HG03558 (cell line): ENCODE results near the gene KRTAP10-1.
"Not testable (repeated sequence)": the region's sequence is repeated elsewhere in the genome, so short reads cannot be mapped to it uniquely, and the experiment has no call there.

Experiments used
- ATAC-seq: cut with Tn5 transposase; IDR thresholded peaks from one replicate; pipeline ENCODE4 v1.9.1; 2021; ENCODE audit warnings: moderate number of reproducible peaks; ENCODE audit not compliant: unreplicated experiment; ENCODE audit errors: extremely low read depth

KRTAP10-1 gene

DNA sequence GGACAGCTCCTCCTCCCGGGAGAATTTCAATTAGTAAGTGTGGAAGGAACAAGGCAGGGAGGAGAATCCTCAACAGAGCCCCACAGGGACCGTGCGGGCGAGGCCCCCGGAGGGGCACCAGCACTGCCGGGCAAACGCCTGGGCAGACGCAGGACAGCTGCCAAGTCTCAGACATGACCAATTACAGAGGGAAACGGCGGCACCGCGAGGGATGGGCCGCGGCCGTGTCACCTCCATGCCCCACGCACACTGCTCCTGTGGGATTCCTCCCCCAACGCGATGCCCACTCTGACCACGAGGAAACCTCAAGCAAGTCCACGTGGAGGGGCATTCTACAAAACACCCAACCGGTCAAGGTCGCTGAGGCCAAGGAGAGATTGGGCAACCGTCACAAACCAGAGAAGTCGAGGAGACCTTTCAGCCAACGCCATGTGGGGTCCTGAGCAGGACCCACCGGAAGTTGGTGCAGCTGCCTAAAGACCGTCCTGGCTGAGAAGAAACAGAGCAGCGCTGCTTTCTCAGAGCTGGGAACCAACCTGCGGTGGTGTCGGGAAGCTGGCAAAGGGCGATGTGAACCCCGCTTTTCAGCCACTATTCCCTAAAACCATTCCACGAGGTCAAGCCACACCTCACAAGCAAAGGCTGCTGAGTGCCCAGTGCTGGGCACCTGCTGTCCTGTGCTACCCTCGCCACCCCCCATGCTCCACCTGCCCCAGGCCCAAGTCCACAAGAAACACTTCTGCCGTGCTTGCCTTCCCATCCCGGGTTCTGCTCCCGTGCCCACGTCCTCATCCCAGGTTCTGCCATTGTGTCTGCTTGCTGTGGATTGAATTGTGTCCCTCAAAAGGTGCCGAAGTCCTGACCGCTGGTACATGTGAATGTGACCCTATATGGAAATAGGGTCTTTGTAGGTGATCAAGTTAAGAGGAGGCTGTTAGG, 32.1 kb upstream of the KRTAP10-1 start:
- ATAC-seq, result no peak

DNA sequence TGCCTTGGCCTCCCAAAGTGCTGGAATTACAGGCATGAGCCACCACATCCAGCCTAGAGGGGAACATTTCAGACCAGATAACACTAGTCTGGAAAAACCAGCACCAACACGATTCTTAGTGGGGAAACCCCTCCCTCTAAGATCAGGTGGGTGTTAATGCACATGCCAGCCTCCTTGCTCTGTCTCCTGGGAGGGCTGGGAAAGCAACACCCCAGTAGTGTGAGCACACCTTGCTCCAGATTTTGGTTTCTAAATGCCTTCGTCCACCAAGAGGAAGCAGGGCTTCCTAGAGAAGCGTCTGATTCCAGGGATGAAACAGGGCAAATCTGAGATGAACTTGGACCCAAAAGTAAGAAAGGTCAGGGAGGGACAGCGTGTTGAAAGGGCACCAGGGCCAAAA, 31.3 kb upstream of the KRTAP10-1 start:
- ATAC-seq, result no peak

DNA sequence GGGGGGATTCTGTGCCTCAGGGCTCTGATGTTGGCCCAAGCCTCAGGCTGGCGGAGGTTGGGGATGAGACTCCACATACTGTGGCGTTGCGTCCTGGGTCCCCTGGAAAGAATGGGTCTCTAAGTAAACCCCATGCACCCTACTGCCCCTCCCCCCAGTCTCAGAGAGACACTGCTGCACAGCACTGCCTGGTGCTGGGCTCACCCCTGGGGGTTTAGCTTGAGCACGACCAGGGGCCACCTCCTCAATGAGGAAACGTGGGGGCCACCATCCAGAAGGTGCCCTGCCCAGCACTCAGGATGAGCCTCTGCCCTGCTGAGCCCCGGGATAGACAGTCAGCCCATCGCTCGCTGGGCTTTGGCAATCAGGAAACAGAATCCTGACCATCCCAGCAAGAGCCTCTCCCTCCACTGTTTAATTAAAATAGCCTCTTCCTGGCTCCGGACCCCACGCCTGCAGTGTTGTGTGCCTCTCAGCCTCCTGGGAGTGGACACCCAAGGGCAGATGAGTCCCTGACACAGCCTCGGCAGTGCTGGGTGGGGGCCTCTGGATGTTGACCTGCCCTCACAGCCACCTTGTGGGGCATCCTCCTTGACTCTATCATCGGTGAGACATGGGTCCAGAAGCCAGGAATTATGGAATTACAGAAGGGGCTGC, 30.0 kb upstream of the KRTAP10-1 start:
- ATAC-seq, result no peak

DNA sequence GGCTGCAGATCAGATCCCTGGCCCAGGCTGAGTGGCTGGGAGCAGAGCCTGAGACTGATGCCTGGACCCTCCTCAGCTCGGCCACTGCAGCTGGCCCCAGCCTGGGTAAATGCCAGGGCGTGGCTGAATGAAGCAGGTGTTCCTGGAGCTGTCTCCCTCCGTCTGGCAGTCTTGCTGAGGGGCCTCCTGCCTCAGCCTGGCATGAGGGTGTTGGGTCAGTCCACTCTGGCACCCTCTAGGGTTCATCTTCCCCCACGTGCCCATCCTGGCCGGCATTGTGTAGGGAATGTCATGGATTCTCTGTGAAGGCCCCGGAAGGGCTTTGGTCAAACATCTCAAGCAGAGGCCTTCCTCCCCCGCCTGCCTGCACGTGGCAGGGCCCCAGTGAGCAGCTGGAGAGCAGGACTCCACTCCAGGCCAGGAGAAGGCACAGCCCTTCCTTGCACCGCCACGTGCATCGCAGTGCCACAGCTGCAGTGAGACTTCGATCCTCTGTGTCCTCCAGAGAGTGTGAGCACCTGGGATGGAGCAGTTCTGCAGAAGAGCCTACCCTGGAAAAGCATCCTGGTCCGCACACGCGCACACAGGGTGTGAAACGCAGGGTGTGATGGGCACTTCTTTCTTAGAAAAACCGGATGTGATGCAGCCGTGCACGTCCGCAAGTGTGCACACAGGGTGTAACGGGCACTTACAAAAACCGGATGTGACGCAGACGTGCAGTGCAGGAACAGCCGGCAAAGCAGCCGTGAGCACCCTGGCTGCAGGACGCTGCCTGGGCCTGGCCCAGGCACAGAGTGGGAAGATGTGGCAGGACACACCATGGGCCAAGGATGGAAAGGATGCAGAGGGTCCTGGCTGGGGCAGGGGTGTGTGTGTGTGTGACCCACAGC, 28.9 kb upstream of the KRTAP10-1 start:
- ATAC-seq, result no peak

DNA sequence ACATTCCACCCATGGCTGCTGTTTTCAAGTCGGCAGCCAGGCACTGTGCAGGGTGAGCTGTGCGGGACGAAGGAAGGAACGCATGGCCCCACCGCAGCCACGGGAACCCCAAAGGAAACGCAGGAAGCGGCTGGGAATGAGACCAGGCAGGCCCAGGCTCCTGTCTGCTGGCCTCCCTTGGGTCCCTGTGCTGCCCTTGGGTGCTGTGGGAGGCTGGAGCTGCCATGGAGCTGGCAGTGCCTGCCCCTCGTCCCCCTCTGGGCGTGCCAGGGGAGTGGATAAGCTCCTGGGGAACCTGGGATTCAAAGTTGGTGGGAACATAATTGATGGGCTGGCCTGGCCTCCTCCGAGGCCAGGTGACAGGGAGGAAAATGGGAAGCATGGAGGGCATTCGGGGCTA, 28.3 kb upstream of the KRTAP10-1 start:
- no peak for ATAC-seq

DNA sequence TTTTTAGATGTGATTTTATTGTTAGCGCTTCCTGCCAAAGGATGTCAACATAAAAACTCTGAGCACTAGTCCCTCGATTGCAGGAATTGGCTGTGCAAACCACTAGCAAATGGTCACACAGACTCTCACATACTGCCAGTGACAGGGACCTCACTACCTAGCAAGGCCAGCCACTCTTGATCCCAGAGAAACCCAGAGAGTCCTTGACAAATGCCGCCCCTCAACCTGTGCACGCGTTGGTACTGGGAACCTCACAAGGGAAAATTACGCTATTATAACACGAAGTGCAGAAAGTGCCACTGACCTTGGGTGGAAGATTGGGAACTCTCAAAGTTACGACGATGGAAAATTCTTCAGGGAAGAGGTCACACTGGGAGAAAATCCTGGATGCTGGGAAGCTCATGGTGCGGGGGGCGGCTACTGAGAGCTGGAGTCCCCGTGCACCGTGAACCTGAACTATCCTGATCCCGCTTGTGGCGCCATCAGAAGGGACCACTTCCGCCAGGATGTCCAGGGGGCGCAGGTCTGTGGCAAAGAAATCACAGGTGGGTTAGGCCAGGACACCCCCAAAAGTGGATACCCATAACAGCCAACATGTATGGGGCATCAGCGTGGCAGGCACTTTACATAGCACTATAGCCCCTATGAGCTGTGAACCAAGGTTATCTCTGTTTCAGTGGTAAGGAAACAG, 27.6 kb upstream of the KRTAP10-1 start:
- no peak for ATAC-seq

DNA sequence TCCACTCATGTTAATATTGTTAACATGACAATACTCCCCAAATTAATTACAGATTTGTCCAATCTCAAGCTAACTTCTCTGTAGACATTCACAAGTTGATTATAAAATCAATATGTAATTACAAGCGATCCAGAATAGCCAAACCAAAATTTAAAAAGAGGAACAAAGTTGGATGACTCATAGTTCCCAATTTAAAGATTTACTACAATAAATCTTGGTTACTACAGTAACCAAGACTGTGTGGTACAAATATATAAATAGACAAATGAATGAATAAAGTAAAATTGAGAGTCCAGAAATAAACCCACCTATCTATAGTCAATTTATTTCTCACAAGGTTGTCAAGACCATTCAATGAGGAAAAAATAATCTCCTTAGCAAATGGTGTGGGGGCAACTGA, 26.4 kb upstream of the KRTAP10-1 start:
- ATAC-seq, result no peak

DNA sequence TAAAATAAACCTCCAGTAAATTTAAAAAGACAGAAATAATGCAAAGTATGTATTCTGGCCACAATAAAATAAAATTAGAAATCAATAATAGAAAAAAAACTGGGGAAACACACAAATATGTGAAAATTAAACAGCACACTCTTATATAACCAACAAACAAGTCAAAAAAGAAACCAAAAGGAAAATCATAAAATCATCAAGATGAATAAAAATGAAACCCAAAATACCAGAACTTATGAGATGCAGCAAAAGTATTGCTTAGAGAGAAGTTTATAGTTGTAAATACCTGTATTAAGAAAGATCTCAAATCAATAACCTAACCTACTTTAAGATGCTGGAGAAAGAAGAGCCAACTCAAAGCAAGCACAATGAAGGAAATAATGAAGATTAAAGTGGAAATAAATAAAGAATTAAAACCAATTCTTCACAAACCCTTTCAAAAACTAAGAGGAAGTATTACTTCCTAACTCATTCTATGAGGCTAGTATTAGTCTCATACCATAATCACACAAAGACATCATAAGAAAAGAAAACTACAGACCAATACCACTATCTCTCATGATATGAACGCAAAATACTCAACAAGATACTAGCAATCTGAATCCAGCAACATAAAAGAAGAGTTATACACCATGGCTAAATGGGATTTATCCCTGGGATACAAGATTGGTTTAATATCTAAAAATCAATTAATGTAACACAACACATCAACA, 25.0 kb upstream of the KRTAP10-1 start:
- no peak for ATAC-seq

DNA sequence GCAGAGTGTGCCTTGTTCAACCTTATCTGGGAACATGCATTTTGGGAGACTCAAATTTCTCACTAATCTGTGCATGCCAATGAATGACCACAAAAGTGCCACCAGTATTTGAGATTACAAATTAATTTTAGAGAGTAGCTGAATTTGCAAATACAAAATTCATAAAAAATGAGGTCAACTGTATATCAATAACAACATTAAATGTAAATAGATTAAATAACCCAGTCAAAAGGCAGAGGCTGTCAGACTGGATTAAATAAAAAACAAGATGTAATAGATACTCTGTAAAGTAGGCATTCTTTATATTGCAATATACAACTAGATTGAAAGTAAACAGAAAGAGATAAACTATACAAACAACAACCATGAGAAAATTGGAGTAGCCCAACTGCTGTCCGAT, 24.1 kb upstream of the KRTAP10-1 start:
- no peak for ATAC-seq

DNA sequence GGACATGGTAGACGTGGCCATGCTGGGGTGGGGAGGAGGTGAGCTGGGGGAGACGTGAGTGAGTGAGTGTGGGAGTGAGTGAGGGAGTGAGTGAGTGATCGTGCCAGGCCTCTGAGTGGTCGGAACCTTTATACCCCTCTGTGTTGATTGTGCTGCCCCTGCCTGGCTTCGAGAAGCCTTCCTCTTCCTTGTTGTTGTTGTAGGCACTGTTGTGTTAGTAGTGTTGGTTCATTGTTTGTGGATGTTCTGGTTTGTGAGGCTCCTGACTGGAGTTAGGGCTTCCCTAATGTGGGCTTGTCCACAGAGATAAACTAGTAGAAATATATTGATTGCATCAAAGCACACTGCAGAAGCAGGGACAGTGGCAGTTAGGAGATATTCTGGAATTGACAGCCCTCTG, 18.7 kb upstream of the KRTAP10-1 start, which contains the start of gene KRTAP10-3:
Gene KRTAP10-3 (minus strand): TSS at position 101 of the 400 bp plus-strand sequence. CDS start 80 bp downstream, at position 21.
- no peak for ATAC-seq

DNA sequence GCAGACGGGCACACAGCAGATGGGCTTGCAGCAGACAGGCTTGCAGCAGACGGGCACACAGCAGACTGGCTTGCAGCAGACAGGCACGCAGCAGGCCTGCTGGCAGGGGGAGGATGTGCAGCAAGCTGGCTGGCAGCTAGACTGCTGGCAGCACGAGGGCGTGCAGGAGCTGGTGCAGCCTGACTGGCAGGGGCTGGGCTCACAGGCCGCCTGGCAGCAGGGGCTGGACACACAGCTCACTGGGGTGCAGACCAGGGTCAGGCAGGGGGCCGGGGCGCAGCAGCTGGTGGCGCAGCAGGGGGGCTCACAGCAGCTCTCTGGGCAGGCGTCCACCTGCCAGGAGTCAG, 18.3 kb upstream of the KRTAP10-1 start:
- not testable (repeated sequence) for ATAC-seq

DNA sequence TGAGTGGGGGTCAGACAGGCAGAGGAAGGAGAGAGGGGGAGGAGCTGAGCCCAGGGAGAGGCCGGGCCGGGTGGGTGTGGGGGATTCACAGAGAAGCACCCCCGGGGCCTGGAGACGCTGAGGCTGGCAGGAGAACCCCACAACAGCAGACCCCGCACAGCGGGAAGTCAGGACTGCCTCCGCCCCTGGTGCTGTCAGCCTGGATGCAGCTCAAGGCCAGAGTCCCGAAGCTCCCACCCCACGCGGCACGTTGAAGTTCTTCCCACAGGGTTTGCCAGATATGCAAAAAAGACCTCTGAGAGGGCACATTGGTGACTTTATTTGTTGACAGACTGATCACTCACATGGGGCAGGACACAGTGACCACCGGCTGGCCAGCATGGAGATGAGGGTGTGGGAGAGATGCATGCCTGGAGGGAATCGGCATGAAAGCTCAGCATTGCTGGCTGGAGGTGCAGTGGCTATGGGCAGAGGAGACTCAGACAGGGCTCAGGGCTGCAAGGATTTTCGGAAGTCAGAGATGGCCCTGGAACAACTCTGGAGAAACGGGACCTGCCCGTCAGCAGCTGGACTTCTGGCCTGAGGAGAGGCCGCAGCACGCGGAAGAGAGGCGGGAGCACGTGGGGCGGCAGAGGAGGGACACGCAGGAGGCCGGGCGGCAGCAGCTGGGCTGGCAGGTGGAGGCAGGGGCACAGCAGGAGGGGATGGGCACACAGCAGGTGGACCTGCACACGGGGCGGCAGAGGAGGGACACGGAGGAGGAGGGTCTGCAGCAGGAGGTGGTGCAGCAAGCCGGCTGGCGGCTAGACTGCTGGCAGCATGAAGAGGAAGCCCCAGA, 17.7 kb upstream of the KRTAP10-1 start:
- no peak for ATAC-seq

DNA sequence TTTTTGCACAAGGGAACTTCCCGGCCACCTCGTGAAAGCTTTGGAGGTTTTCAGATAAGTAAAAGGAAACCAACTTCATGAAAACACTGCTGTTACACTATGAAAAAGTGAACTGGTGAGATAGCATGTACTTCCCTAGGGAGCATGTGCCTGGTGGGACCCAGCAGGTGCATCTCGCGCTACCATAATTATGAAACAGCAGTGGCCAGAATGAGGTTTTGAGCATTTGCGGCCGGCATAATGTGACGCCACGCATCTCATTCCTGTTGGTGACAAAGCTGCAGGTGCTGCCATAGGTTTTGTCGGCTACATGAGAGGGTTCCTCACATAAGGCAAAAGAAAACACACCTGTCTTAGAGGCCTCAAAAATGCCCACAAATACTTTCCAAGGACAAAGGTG, 16.9 kb upstream of the KRTAP10-1 start:
- no peak for ATAC-seq

DNA sequence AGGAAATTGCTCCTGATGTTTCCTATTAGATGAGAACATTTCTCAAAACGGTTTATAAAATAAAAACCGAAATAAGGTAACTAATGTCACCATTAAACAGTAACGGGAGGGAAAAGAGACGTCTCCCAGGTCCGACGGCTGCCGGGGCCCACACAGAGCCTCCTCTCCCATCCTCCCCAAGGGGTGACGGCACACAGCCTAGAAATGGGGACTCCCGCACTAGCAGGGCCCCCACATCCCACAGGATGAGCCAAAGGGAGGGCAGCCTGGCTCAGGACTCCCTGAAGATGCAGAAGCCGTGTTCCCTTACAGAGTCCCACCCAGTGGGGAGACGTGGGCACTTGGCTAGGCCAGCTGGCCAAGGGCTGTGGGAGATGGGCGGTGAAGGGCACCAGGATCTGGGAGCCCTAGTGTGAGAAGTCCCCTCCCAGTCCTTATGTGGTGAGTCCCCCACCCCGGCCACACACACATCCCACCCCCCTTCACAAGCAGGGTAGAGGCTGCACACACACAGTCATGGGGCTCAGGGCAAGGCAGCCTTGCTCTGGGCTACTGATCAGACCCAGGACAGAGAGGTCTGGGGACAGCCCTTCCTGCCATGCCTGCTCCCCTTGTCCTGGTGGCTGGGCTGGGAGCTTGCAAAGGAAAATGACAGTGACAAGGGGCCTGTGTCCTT, 15.3 kb upstream of the KRTAP10-1 start:
- ATAC-seq, result no peak

DNA sequence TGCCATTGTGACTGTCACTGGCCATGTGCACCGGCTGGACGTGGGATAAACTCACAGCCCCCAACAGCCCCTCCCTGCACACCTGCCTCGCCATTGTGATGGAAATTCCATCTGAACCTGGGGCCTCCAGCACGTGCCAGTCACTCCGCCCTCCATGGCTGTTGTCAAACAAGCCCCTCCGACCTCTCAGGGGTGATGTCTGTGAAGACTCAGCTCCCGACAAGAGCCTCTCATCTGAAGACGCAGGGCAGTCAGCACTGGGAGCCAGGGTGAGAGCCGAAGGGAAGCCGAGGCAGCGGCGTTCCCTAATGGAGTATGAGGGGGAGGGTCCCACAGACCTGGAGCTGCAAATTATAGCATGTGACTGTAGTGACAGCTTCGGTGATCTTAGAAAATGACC, 12.7 kb upstream of the KRTAP10-1 start:
- no peak for ATAC-seq

DNA sequence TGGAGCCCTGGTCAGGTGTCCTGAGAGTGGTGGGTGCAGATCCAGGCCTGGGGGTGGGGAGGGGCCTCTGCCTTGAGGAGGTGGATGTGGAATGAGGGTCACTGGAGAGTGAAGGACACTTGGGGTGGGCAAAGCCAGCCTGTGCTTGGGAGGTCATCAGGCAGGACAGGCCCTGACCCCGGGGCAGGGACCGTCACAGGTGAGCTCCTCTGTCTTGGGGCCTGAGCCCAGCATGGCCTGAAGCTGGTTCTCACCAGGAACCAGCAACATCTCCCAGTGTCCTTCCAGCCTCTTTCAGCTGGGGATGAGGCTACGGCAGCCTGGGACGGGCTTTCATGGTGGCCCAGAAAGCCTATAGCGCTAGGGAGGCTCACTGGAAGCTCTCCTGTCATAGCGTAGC, 12.1 kb upstream of the KRTAP10-1 start:
- ATAC-seq, result no peak

DNA sequence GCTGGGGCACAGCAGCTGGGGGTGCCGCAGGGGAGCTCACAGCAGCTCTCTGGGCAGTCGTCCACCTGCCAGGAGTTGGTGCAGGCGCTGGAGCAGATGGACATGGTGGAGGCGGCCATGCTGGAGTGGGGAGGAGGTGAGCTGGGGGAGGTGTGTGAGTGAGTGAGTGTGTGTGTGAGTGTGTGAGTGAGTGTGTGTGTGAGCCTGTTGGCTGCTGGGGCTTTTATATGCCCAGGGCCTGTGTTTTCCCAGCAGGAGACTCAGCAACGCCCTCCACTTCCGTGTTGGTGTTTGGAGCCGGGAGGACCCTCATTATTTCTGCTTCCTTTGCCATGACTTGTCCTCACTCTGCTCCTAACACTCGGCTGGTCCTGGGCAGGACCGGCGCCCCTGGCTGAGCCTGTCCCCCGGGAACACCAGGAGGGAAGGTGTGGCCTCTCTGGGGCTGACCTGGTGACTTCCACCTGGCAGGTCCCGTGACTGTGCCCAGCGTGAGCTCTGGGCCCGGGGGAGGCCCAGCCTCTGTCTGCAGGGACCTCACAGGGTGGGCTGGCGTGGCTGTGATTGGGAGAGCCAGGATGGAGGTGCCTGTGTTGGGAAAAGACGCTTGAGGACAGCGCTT, 11.5 kb upstream of the KRTAP10-1 start, which contains the start of gene KRTAP10-2:
Gene KRTAP10-2 (minus strand): TSS at position 166 of the 622 bp plus-strand sequence. CDS start 47 bp downstream, at position 119.
- no peak for ATAC-seq
